ENCODE data around the gene IL4R.

DNA sequence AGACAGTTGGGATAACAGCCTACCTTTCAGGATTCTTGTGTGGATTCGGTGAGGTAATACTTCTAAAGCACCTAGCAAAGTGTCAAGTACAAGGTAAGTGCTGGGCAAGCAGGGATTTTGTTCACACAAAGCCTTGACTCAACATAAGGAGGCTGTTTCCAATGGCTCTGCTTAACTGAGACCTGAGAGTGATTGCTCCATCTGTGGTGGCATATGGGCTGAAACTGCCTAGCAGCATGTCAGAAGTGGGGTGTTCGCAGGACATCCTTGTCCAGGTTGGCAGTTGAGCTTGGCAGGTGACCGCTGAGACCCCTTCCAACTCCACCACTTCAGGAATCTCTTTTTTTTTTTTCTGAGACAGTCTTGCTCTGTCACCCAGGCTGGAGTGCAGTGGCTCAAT lies 19.8 kb downstream of the IL4R start:
- TF ChIP-seq, protein P1, sequence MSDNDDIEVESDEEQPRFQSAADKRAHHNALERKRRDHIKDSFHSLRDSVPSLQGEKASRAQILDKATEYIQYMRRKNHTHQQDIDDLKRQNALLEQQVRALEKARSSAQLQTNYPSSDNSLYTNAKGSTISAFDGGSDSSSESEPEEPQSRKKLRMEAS (IDR thresholded peaks at IDR 0.05; ENCODE audit: low read depth, low read length), result no peak
- TF ChIP-seq, protein P2, sequence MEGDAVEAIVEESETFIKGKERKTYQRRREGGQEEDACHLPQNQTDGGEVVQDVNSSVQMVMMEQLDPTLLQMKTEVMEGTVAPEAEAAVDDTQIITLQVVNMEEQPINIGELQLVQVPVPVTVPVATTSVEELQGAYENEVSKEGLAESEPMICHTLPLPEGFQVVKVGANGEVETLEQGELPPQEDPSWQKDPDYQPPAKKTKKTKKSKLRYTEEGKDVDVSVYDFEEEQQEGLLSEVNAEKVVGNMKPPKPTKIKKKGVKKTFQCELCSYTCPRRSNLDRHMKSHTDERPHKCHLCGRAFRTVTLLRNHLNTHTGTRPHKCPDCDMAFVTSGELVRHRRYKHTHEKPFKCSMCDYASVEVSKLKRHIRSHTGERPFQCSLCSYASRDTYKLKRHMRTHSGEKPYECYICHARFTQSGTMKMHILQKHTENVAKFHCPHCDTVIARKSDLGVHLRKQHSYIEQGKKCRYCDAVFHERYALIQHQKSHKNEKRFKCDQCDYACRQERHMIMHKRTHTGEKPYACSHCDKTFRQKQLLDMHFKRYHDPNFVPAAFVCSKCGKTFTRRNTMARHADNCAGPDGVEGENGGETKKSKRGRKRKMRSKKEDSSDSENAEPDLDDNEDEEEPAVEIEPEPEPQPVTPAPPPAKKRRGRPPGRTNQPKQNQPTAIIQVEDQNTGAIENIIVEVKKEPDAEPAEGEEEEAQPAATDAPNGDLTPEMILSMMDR (IDR thresholded peaks at IDR 0.05; ENCODE audit: low read depth, low read length), result no peak
